H1 (cell line): ENCODE measurements around the gene RIMKLA. TPM values are rescaled to one million over a fixed set of nuclear protein-coding genes. Genes with fewer than 3 reads are reported as not detected.

Experiments
- JUN ChIP-seq: IDR thresholded peaks from 2 replicates; pipeline ENCODE4 v1.6.1; 2011; ENCODE audit warnings: low read depth, mild to moderate bottlenecking, improper control_type of control experiment, low read length
- RNF2 ChIP-seq: fragments of 200-900, 300-1000 bp; sonication (generic); IDR thresholded peaks from 2 replicates; pipeline ENCODE4 v1.7.1; 2016; ENCODE audit warnings: borderline replicate concordance, low read depth, mild to moderate bottlenecking, antibody characterized with exemption, low read length; ENCODE audit not compliant: poor library complexity, severe bottlenecking; ENCODE audit errors: missing control alignments
- polyA plus RNA-seq, 7 experiments: library from polyadenylated mRNA; depleted of rRNA in 3 of 7; stranded (reverse) in 5 of 7; unstranded in 2 of 7; fragments of >200 nt in 5 of 7; fragments of 200-250 nt in 2 of 7; gene quantifications; 1 replicate in 5 of 7; 2 replicates in 1 of 7; 4 replicates in 1 of 7; pipeline versions ENCODE4 v1.2.1 to v1.2.3, GENCODE V29; 2011 to 2013; ENCODE audit warnings: missing spikeins in 2 of 7, mixed read lengths in 2 of 7
- total RNA-seq: library from RNA; stranded (reverse); fragmentation: NEBNext Ultra II Directional; extraction: Animal tissue kit (Norgen Biotek cat#: 25700); gene quantifications from 2 replicates; pipeline ENCODE4 v1.2.1, GENCODE V29; 2021

Gene RIMKLA
- total and polyA plus RNA-seq, 2 of the 8 experiments (the other 6 are each of a cell fraction or from before 2014, with no cell fraction given), result 3.2 to 5.8 TPM

GRCh38 chr1:42431514-42431913 lies 50.9 kb downstream of the RIMKLA start (continued):
- TF ChIP-seq RNF2, result no peak
- TF ChIP-seq JUN, result no peak
